ENCODE results near the gene USP7.
A peak's percentile ranks its signal among the peaks of the same experiment; 100 is the strongest.
"Not testable (repeated sequence)": the region's sequence is repeated elsewhere in the genome, so short reads cannot be mapped to it uniquely, and the experiment has no call there.

Gene USP7

GRCh38 chr16:8874388-8874787 is 89.3 kb downstream of the USP7 start:
- peaks cover 16% of the 10 kb centered on the region for H3K4me1 Mint-ChIP-seq
- no peak overlapping the region for H3K4me3 Mint-ChIP-seq
- H3K27ac Mint-ChIP-seq: no peak overlapping the region
- no peaks in the 10 kb centered on the region for H3K36me3 Mint-ChIP-seq
- no peaks in the 10 kb centered on the region for H3K27me3 Mint-ChIP-seq
- no peaks in the 10 kb centered on the region for H3K9me3 Mint-ChIP-seq

GRCh38 chr16:8873866-8874195 is 89.9 kb downstream of the USP7 start:
- H3K4me1 Mint-ChIP-seq: peaks cover 21% of the 10 kb centered on the region
- not testable (repeated sequence) for H3K27ac Mint-ChIP-seq, H3K27me3 Mint-ChIP-seq, H3K4me3 Mint-ChIP-seq, H3K36me3 Mint-ChIP-seq, H3K9me3 Mint-ChIP-seq

DNA sequence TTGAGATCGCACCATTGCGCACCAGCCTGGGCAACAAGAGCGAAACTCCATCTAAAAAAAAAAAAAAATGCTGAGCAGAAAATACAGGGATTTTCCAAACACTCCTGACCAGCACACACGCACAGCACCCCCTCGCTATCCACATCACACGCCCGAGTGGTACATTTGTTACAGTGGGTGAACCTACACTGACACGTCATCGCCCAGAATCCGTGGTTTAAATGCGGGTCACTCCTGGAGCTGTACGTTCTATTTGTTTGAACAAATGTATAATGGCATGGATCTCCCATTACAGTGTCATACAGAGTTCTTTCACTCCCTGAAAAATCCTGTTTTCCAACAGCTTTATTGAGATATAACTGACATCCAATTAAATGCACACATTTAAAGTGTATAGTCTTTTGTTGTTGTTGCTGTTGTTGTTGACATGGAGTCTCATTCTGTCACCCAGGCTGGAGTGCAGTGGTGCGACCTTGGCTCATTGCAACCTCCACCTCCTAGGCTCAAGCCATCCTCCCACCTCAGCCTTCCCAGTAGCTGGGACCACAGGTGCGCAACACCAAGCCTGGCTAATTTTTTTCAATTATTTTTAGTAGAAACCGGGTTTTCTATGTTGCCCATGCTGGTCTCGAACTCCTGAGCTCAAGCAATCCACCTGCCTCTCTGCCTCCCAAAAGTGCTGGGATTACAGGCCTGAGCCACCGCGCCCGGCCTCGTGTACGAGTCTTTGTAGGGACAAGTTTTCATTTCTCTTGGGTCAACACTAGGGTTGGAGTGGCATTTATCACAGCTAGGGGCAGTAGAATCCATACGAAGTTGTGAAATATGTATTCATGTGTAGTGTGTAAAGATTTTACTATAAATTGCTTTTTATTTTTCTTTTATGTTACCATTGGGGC is 90.5 kb downstream of the USP7 start:
- H3K27ac Mint-ChIP-seq: no peak overlapping the region
- H3K9me3 Mint-ChIP-seq: no peaks in the 10 kb centered on the region
- no peak overlapping the region for H3K4me3 Mint-ChIP-seq
- no peaks in the 10 kb centered on the region for H3K27me3 Mint-ChIP-seq
- peaks cover 21% of the 10 kb centered on the region for H3K4me1 Mint-ChIP-seq
- no peaks in the 10 kb centered on the region for H3K36me3 Mint-ChIP-seq

GRCh38 chr16:8872071-8872470 is 91.6 kb downstream of the USP7 start:
- H3K9me3 Mint-ChIP-seq: no peaks in the 10 kb centered on the region

DNA sequence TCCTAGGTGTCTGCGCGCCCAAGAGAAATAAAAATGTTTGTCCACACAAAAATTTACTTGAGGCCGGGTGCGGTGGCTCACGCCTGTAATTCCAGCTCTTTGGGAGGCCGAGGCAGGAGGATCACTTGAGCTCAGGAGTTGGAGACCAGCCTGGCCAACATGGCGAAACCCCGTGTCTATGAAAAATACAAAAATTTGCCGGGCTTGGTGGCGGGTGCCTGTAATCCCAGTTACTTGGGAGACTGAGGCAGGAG is 93.8 kb downstream of the USP7 start:
- not testable (repeated sequence) for H3K27ac Mint-ChIP-seq, H3K36me3 Mint-ChIP-seq, H3K4me3 Mint-ChIP-seq, H3K9me3 Mint-ChIP-seq, H3K27me3 Mint-ChIP-seq
- peaks cover 47% of the 10 kb centered on the region for H3K4me1 Mint-ChIP-seq

More at GRCh38 chr16:8872071-8872470, 91.6 kb downstream of the USP7 start:
- no peaks in the 10 kb centered on the region for H3K27me3 Mint-ChIP-seq
- H3K4me1 Mint-ChIP-seq: peaks cover 32% of the 10 kb centered on the region
- no peaks in the 10 kb centered on the region for H3K36me3 Mint-ChIP-seq
- no peak overlapping the region for H3K27ac Mint-ChIP-seq
- H3K4me3 Mint-ChIP-seq: no peak overlapping the region

DNA sequence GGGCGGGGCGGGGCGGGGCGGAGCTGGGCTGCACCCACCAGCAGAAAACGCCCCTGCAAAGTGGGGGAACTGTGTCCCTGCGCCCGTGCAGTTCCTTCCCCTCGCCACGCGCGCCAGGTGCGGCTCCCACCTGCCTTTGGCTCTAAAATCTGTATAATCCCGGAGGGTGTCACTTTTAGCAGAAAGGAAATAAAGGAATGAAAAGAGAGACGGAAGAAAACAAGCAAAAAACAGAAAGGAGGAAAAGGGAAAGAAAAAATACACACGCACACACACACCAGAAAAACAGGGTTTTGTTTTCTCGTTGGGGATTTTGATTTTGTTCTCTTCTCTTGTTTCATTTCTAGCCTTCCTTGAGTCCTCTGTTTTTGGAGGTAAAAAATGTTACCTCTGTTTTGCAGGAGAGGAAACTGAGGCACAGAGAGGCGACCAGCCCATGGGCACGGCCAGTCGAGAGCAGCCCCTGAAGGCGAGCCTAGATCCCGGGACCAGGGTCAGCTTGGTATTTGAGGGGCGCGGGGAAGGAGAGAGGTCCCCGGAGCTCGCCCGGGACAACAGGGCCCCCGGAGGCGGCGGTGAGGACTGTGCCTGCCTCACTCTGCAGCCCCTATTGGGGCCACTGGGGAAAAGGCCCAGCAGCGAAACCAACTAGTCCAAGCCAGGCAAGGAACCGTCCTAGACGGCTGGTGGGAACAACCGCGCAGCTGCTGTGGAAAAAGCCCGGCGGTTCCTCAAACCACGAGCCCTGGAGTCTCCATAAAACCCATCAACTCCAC is 94.3 kb downstream of the USP7 start:
- Mint-ChIP-seq H3K4me3 (peak overlapping the region; percentile 88), H3K9me3 (no peaks in the 10 kb centered on the region), H3K4me1 (peaks cover 44% of the 10 kb centered on the region), H3K27me3 (no peaks in the 10 kb centered on the region), H3K36me3 (no peaks in the 10 kb centered on the region), H3K27ac (no peak overlapping the region)

DNA sequence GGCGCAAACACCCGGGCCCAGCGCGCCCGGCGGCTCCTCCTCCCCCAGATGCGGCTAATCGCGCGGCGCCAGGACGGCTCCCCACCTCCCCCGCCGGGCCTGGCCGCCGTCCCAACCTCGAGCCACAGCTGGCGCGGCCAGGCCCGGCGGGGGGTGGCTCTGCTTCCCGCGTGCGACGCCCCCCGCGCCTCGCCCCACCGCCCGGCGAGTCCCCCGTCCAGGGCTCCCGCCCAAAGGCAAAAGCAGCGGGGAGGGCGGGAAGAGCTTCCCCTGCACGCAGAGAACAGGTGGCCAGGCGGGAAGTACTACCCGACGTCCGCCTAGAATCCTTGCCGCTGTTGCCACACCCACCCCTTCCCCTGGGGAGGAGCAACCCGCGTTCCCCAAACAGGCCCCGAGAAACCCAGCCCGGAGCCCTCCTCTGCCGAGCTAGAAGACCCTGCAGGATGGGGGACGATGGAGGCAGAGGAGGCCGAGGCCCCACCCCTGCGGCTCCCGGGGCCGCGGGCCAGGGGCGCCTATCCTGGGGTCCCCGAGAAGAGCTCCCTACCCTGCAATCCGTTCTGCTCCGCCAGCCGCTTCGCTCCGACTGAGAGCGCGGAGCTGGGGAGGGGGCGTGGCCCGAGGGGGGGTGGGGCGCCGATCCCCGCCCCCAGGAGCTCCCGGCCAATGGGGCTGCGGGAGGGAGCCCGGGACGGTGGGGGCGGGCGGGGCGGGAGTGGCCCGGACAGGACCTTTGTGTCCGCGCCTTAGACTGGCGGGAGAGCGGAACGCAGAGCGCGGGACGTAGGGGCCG is 95.1 kb downstream of the USP7 start, which contains the start of gene CARHSP1:
TSS of gene CARHSP1 (minus strand) at position 591 of the 796 bp plus-strand sequence. CDS start 9,678 bp downstream, outside the sequence.
- Mint-ChIP-seq H3K4me1 (peaks cover 46% of the 10 kb centered on the region), H3K27me3 (no peaks in the 10 kb centered on the region), H3K9me3 (no peaks in the 10 kb centered on the region), H3K27ac (peak within 1 kb of the TSS; percentile 79), H3K36me3 (no peaks in the 10 kb centered on the region), H3K4me3 (peak within 1 kb of the TSS; percentile 88)

GRCh38 chr16:8867932-8868415 is 95.7 kb downstream of the USP7 start:
- H3K27me3 Mint-ChIP-seq: no peaks in the 10 kb centered on the region
- H3K36me3 Mint-ChIP-seq: no peaks in the 10 kb centered on the region
- peaks cover 46% of the 10 kb centered on the region for H3K4me1 Mint-ChIP-seq
- H3K27ac Mint-ChIP-seq: peak overlapping the region; percentile 79
- no peaks in the 10 kb centered on the region for H3K9me3 Mint-ChIP-seq
- H3K4me3 Mint-ChIP-seq: peak overlapping the region; percentile 87

DNA sequence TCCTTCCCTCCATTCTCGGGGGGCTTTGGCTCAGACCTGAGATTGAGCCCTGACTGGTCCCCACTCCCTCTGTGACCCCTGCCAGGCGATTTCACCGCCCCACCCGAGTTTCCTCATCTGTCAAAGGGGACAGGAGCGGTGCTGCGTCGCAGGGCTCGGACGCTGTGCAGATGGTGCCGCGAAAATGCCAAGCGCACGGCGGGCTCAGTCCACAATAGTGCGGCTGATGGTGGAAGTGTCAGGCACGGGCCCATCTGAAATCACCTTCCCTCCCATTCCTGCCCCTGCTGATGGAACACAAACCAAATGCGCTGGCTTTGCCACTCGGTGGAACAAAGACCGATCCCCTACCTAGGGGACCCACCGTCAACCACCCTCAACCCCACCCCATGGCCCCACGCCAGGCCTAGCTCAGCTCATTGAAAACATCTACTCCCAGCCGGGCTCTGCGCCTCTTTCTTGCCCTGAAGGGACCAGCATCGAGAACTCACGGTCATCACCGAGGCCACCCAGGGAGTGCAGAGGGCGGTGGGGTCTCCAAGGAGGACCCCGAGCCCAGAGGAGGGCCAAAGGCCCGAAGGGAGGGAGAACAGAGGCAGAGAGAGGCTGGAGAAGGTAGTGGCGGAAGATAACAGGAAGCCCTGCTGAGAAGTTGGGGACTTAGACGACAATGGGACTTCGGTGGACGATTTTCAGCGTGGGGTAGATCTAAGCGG is 96.3 kb downstream of the USP7 start:
- H3K9me3 Mint-ChIP-seq: no peaks in the 10 kb centered on the region
- H3K4me3 Mint-ChIP-seq: peak overlapping the region; percentile 87
- H3K27me3 Mint-ChIP-seq: no peaks in the 10 kb centered on the region
- peak overlapping the region; percentile 79 for H3K27ac Mint-ChIP-seq
- H3K36me3 Mint-ChIP-seq: no peaks in the 10 kb centered on the region
- peaks cover 46% of the 10 kb centered on the region for H3K4me1 Mint-ChIP-seq

DNA sequence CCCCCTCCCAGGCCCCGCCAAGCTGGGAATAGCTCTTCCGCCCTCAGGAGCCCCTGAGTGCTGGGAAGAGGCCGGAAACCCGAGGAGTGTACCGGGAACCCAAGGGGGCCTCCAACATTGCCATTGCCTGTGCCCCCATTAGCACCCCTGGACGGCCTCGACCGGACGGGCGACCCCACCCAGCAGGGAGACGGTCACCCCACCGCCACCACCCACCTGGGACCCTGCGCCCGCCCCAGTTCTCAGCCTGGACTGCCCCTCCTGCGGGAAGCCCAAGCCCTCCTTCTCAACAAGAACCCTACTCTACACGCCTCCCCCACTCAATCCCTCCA is 96.9 kb downstream of the USP7 start:
- Mint-ChIP-seq H3K36me3 (no peaks in the 10 kb centered on the region), H3K27me3 (no peaks in the 10 kb centered on the region), H3K27ac (no peak overlapping the region), H3K4me1 (peaks cover 49% of the 10 kb centered on the region), H3K4me3 (peak overlapping the region; percentile 87), H3K9me3 (no peaks in the 10 kb centered on the region)

GRCh38 chr16:8866118-8866883 is 97.4 kb downstream of the USP7 start:
- H3K27me3 Mint-ChIP-seq: no peaks in the 10 kb centered on the region
- H3K4me3 Mint-ChIP-seq: peak overlapping the region; percentile 33
- peaks cover 49% of the 10 kb centered on the region for H3K4me1 Mint-ChIP-seq
- H3K36me3 Mint-ChIP-seq: no peaks in the 10 kb centered on the region
- H3K9me3 Mint-ChIP-seq: no peaks in the 10 kb centered on the region
- H3K27ac Mint-ChIP-seq: no peak overlapping the region

- no peaks in the 10 kb centered on the region for H3K27me3 Mint-ChIP-seq
- H3K4me3 Mint-ChIP-seq: peak overlapping the region; percentile 15
- peaks cover 41% of the 10 kb centered on the region for H3K4me1 Mint-ChIP-seq
- peak overlapping the region; percentile 30 for H3K27ac Mint-ChIP-seq
- no peaks in the 10 kb centered on the region for H3K9me3 Mint-ChIP-seq
- no peaks in the 10 kb centered on the region for H3K36me3 Mint-ChIP-seq
These were observed 98.4 kb downstream of the USP7 start for GRCh38 chr16:8865145-8865882.

DNA sequence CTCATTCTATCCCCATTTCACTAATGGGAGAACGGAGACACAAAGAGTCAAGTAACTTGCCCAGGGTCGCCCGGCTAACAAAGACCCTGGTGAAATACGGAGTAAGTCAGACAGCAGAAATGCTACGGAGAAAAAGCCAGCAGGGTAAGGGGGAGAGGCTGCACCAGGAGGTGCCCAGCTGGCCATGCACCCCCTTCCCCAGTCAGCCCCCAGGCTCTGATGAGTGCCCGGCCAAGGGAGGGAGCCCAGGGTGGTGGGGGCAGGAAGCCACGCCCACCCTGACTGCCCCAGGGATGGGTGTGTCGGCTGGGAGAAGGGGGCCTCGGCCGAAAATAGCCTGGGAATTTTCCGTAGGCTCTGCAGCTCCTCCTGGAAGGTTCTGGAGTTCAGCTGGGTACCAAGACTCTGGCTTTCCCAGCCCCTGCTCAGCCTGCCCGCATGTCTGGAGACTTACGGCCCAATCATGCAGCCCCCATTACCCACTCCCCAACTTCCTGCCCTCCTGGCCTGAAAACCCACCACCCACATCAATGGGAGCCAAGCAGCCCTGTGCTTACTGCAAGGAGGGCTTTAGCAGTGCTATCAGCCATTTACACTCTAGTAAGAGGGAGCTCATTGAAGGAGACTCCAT is 99.1 kb downstream of the USP7 start:
- Mint-ChIP-seq H3K36me3 (no peaks in the 10 kb centered on the region), H3K27me3 (no peaks in the 10 kb centered on the region), H3K4me3 (no peak overlapping the region), H3K4me1 (peaks cover 41% of the 10 kb centered on the region), H3K9me3 (no peaks in the 10 kb centered on the region), H3K27ac (peak overlapping the region; percentile 76)
